Memory B cell (primary cell): Measurements from ENCODE around the gene HAPSTR1.

Experiments
- ATAC-seq: fragments of 150-1000 bp; cut with Tn5 transposase; 2 replicates; pipeline ENCODE4 v1.10.0; 2021; ENCODE audit warnings: low read depth, mild to moderate bottlenecking, moderate library complexity
- DNase-seq, 2 donors: peaks; one replicate each; pipeline ENCODE4 v3.0.0; 2022; ENCODE audit warnings: low spot score in 2 of 2
- H3K27ac Mint-ChIP-seq: one replicate; pipeline ENCODE4 v1.8.0; 2022; ENCODE audit warnings: mild to moderate bottlenecking, moderate library complexity, mixed read lengths
- H3K27me3 Mint-ChIP-seq: one replicate; pipeline ENCODE4 v1.8.0; 2022; ENCODE audit warnings: mixed read lengths
- H3K36me3 Mint-ChIP-seq: one replicate; pipeline ENCODE4 v1.8.0; 2022; ENCODE audit warnings: mild to moderate bottlenecking, mixed read lengths
- H3K4me1 Mint-ChIP-seq: one replicate; pipeline ENCODE4 v1.8.0; 2022; ENCODE audit warnings: mixed read lengths
- H3K4me3 Mint-ChIP-seq: one replicate; pipeline ENCODE4 v1.8.0; 2022; ENCODE audit warnings: mild to moderate bottlenecking, moderate library complexity, mixed read lengths
- H3K9me3 Mint-ChIP-seq: one replicate; pipeline ENCODE4 v1.8.0; 2022; ENCODE audit warnings: mixed read lengths

The HAPSTR1 gene

DNA sequence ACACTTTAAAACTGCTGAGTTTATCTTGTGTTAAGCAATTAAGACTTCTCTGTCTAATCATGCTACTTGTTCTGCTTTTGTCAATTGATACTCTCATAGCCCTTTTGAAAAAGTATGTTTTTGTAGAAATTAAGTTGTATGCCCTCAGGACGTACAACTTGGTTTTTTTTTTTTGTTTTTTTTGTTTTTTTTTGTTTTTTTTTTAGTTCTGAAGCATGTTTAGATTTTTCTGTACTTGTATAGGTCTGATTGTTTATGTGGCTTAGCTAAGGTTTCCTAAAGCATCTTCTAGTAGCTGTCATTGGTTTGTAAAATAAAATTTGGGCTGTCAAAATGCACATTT is 21.4 kb downstream of the HAPSTR1 start:
- DNase-seq (no peak), ATAC-seq (no peak)
- Mint-ChIP-seq H3K27me3 (no peaks in the 10 kb centered on the region), H3K9me3 (no peaks in the 10 kb centered on the region), H3K27ac (peak overlapping the region; percentile 80), H3K4me3 (no peak overlapping the region), H3K36me3 (peaks cover 25% of the 10 kb centered on the region), H3K4me1 (peaks cover 51% of the 10 kb centered on the region)

GRCh38 chr16:9113707-9114106 is 22.3 kb downstream of the HAPSTR1 start:
- peaks cover 26% of the 10 kb centered on the region for H3K36me3 Mint-ChIP-seq

DNA sequence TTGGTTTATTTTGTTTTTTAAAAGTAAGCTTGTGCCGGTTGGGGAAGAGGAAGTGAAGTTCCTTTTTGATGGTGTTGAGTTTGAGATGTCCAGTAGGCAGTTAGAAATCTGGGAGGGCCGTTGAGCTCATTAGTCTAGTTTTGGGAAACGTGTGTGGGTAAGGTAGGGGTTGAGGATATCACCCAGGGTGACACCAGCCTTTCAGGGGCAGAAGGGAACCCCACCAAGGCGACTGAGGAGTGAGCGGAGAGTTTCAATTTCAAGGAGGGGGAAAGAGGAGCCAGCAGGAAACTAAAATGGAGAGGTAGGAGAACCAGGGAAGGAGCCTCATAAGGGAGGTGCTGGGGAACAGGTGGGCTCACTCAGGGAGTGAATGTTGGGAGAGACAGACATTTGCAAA is 22.7 kb downstream of the HAPSTR1 start:
- H3K9me3 Mint-ChIP-seq: no peaks in the 10 kb centered on the region
- H3K36me3 Mint-ChIP-seq: peaks cover 26% of the 10 kb centered on the region
- no peaks in the 10 kb centered on the region for H3K27me3 Mint-ChIP-seq
- DNase-seq (no peak), ATAC-seq (no peak)
- H3K4me1 Mint-ChIP-seq: peaks cover 49% of the 10 kb centered on the region
- H3K4me3 Mint-ChIP-seq: no peak overlapping the region
- H3K27ac Mint-ChIP-seq: peak overlapping the region; percentile 80

More at GRCh38 chr16:9113707-9114106, 22.3 kb downstream of the HAPSTR1 start:
- ATAC-seq (no peak), DNase-seq (no peak)
- Mint-ChIP-seq H3K4me1 (peaks cover 53% of the 10 kb centered on the region), H3K9me3 (no peaks in the 10 kb centered on the region), H3K27me3 (no peaks in the 10 kb centered on the region), H3K27ac (peak overlapping the region; percentile 80), H3K4me3 (no peak overlapping the region)

DNA sequence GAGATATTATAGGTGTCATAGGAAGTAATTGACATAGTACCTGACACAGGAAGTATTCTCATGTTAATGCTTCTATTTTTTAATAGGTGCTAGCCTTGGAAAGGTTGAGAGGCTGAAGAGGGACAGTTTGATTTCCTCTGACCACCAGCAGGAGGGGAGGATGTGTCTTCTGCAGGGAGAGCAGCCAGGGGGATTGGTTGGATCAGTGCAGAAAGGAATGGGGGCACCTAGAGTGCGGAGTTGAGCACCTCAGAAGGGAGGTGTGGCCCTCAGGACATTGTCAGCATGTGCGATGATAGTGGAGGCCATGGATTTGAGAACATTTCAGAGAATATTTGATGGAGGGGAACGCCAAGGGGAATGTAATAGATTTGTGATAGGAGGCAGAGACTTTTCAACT is 23.4 kb downstream of the HAPSTR1 start:
- no peak for DNase-seq
- Mint-ChIP-seq H3K4me3 (no peak overlapping the region), H3K27me3 (no peaks in the 10 kb centered on the region), H3K4me1 (peaks cover 44% of the 10 kb centered on the region), H3K9me3 (no peaks in the 10 kb centered on the region), H3K36me3 (peaks cover 26% of the 10 kb centered on the region), H3K27ac (peak overlapping the region; percentile 80)
- ATAC-seq: no peak

DNA sequence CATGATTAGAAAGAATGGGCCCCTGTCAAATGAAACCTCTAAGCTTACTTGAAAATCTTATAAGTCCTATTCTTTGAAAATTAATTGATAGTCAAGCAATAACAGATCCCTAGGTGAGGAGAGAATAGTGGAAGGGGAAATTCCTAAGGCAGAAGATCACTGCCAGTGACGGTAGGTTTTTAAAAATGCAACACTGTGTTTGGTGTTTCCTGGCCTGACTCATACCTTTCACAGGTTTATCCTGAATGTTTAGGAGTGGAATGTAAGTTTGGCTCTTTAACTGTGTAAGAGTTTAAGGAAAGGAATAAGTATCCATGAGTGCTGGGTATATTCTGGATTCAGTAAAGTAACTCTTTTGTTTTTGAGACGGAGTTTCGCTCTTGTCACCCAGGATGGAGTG is 23.8 kb downstream of the HAPSTR1 start:
- H3K4me1 Mint-ChIP-seq: peaks cover 40% of the 10 kb centered on the region

DNA sequence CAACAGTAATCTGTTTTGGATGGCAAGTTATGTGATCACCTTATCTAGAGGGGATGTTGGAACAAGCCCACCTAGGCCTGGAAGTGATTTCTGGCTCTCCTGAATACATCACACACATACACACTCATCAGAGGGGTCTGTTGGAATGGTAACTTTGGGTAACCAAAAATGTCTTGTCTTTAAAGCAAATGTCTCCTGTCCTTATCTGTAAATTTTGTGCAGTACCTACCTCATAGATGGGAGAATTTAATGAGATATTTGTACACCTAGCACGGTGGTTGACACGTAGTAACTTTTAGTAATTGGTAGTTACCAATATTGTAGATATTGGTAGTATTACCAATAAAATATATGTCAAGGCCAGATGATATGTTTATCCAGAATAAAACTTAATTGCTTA is 24.7 kb downstream of the HAPSTR1 start:
- peaks cover 26% of the 10 kb centered on the region for H3K36me3 Mint-ChIP-seq
- no peak overlapping the region for H3K4me3 Mint-ChIP-seq
- no peaks in the 10 kb centered on the region for H3K27me3 Mint-ChIP-seq
- no peak for DNase-seq
- peak overlapping the region; percentile 47 for H3K27ac Mint-ChIP-seq
- no peaks in the 10 kb centered on the region for H3K9me3 Mint-ChIP-seq
- no peak for ATAC-seq
- H3K4me1 Mint-ChIP-seq: peaks cover 35% of the 10 kb centered on the region

More for the DNA sequence above, 23.8 kb downstream of the HAPSTR1 start:
- Mint-ChIP-seq H3K9me3 (no peaks in the 10 kb centered on the region), H3K27ac (peak overlapping the region; percentile 47), H3K36me3 (peaks cover 26% of the 10 kb centered on the region), H3K27me3 (no peaks in the 10 kb centered on the region), H3K4me3 (no peak overlapping the region)
- DNase-seq (no peak), ATAC-seq (no peak)

- no peak for ATAC-seq
- peak overlapping the region; percentile 58 for H3K27ac Mint-ChIP-seq
- peaks cover 34% of the 10 kb centered on the region for H3K4me1 Mint-ChIP-seq
- H3K36me3 Mint-ChIP-seq: peaks cover 26% of the 10 kb centered on the region
- no peaks in the 10 kb centered on the region for H3K27me3 Mint-ChIP-seq
- no peaks in the 10 kb centered on the region for H3K9me3 Mint-ChIP-seq
- no peak overlapping the region for H3K4me3 Mint-ChIP-seq
- no peak for DNase-seq
Measured at GRCh38 chr16:9118170-9118569, 26.7 kb downstream of the HAPSTR1 start.

GRCh38 chr16:9119795-9120194 is 28.4 kb downstream of the HAPSTR1 start:
- no peak for DNase-seq
- H3K4me3 Mint-ChIP-seq: no peak overlapping the region

GRCh38 chr16:9122342-9122741 is 30.9 kb downstream of the HAPSTR1 start:
- H3K4me3 Mint-ChIP-seq: no peak overlapping the region
- peaks cover 4% of the 10 kb centered on the region for H3K36me3 Mint-ChIP-seq
- H3K27ac Mint-ChIP-seq: no peak overlapping the region
- no peak for ATAC-seq
- no peak for DNase-seq
- H3K4me1 Mint-ChIP-seq: peaks cover 37% of the 10 kb centered on the region
- no peaks in the 10 kb centered on the region for H3K9me3 Mint-ChIP-seq
- H3K27me3 Mint-ChIP-seq: no peaks in the 10 kb centered on the region

More at GRCh38 chr16:9119795-9120194, 28.4 kb downstream of the HAPSTR1 start:
- Mint-ChIP-seq H3K4me1 (peaks cover 32% of the 10 kb centered on the region), H3K27ac (no peak overlapping the region), H3K27me3 (no peaks in the 10 kb centered on the region), H3K36me3 (peaks cover 15% of the 10 kb centered on the region), H3K9me3 (no peaks in the 10 kb centered on the region)
- ATAC-seq: no peak

DNA sequence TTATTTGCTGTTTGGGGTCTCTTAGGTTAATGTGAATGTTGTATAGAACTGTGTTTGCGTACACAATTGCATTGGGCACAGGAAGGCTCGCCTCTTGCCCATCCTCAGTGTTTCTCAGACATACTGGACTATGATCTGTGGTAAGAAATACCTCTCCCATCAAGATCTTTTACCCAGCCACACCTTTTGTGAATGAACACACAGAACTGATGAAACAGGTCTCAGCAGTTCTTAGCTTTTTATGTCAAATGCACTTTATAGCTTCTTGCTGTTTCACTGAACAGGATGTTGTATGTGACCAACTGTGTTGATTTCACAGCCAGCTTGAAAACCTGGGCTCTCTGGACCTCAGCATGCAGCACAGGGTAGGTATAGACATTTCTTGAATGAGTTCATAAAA is 31.5 kb downstream of the HAPSTR1 start:
- DNase-seq (no peak), ATAC-seq (no peak)
- Mint-ChIP-seq H3K27ac (peak overlapping the region; percentile 69), H3K9me3 (no peaks in the 10 kb centered on the region), H3K4me1 (peaks cover 38% of the 10 kb centered on the region), H3K4me3 (no peak overlapping the region), H3K27me3 (no peaks in the 10 kb centered on the region), H3K36me3 (peaks cover 3% of the 10 kb centered on the region)

DNA sequence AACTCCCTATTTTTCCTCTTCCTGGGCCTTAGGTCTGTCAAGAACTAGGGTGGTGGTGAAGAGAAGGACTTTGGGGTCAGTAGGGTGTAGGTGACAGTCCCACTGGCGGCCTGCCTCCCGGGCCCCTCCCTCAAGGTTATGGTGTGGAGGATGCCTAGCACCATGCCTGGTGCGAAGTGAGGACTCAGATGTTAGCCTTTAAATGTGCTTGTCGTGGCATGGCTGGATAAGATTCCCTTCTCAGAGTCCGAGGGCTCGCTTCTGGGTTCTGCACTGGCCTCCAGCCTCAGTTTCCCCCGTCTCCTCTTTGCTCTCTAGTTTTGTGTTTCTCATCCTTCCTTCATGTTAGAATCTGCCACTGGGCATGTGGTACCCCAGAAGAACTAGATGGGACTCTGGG is 32.0 kb downstream of the HAPSTR1 start:
- H3K4me1 Mint-ChIP-seq: peaks cover 42% of the 10 kb centered on the region
- no peak for ATAC-seq
- peaks cover 3% of the 10 kb centered on the region for H3K36me3 Mint-ChIP-seq
- no peak for DNase-seq
- H3K9me3 Mint-ChIP-seq: no peaks in the 10 kb centered on the region
- no peak overlapping the region for H3K4me3 Mint-ChIP-seq
- H3K27ac Mint-ChIP-seq: peak overlapping the region; percentile 69
- no peaks in the 10 kb centered on the region for H3K27me3 Mint-ChIP-seq

DNA sequence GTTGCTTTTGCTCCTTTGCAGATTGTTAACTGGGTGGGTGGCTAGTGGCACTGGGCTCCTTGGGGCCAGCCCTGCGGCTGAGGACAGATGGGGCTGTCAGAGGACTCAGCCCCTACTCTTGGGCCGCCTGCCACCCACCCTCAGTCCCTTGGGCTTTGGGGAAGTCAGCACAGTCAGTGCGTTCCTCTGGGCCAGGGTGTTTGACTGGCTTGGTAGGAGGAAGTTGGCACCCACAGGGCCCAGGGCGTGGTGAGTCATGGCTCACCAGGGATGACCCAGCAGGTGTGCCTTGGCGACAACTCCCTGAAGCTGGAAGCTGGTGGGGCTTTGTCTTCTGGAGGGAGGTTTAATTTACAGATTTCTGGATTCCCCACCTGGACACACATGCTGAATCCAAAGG is 32.4 kb downstream of the HAPSTR1 start:
- Mint-ChIP-seq H3K4me3 (peak overlapping the region; percentile 34), H3K4me1 (peaks cover 45% of the 10 kb centered on the region), H3K36me3 (peaks cover 2% of the 10 kb centered on the region), H3K9me3 (no peaks in the 10 kb centered on the region), H3K27me3 (no peaks in the 10 kb centered on the region), H3K27ac (peak overlapping the region; percentile 69)
- peak; percentile 39 to 47 for DNase-seq
- ATAC-seq: peak; percentile 88

DNA sequence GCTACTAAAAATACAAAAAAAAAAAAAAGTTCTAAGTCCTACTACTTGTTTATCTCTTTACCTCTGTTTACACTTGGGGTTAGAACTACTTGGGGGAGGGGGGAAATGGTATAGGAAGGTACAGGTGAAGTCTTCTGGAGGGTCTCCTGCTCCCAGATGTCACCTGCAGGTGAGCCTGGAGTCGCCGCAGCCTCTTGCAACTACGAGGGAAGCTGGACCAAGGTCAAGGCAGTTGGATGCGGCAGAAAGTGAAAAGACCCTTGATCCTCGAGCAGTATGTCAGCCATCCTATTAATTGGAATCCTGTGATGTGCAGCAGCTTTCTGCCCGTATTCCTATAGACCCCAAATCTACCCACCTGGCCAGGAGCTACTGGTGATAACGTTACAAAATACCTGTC is 33.0 kb downstream of the HAPSTR1 start:
- Mint-ChIP-seq H3K9me3 (no peaks in the 10 kb centered on the region), H3K27me3 (no peaks in the 10 kb centered on the region), H3K4me3 (peak overlapping the region; percentile 44), H3K27ac (peak overlapping the region; percentile 69), H3K4me1 (peaks cover 46% of the 10 kb centered on the region), H3K36me3 (no peaks in the 10 kb centered on the region)
- DNase-seq (no peak), ATAC-seq (no peak)

GRCh38 chr16:9124908-9125584 is 33.6 kb downstream of the HAPSTR1 start:
- DNase-seq (no peak), ATAC-seq (no peak)
- H3K27me3 Mint-ChIP-seq: no peaks in the 10 kb centered on the region
- H3K36me3 Mint-ChIP-seq: no peaks in the 10 kb centered on the region
- H3K4me1 Mint-ChIP-seq: peaks cover 46% of the 10 kb centered on the region
- H3K9me3 Mint-ChIP-seq: no peaks in the 10 kb centered on the region
- H3K4me3 Mint-ChIP-seq: no peak overlapping the region
- H3K27ac Mint-ChIP-seq: peak overlapping the region; percentile 31
